Stimulated activated CD8-positive, alpha-beta memory T cell treated with anti-CD3 and anti-CD28 coated beads, Interleukin-7, amount 100 ng/mL, for 1 hour (primary cell): ENCODE results near the gene IP6K3.

Source experiments
- DNase-seq, 2 donors: peaks; one replicate each; pipeline ENCODE4 v3.0.0-alpha.2; 2020; ENCODE audit warnings: low read depth in 2 of 2

The IP6K3 gene, protein sequence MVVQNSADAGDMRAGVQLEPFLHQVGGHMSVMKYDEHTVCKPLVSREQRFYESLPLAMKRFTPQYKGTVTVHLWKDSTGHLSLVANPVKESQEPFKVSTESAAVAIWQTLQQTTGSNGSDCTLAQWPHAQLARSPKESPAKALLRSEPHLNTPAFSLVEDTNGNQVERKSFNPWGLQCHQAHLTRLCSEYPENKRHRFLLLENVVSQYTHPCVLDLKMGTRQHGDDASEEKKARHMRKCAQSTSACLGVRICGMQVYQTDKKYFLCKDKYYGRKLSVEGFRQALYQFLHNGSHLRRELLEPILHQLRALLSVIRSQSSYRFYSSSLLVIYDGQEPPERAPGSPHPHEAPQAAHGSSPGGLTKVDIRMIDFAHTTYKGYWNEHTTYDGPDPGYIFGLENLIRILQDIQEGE

DNA sequence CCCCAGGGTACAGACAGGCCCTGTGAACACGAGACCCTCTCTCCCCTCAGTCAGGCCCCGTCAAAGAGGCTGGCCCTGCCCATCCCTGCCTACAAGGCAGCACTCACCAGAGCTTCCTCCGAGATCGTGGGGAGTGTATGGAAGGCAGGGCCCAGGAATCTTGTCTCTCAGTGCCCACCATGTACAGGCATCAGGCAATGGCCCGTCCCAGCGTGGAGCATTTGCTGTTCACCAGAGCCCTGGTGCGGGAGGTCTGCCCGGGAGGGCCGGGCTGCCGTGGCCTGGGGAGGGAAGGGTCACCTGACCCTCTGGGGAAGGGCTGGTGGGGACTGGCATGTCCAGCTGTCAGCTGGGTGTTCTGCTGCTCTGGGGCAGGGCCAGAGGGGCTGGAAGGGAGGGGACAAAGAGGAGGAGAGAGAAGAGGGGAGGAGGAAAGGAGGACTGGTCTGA is at the start of gene IP6K3:
TSS of gene IP6K3 (minus strand) at position 255 of the 450 bp plus-strand sequence. CDS start 11,429 bp downstream, outside the sequence.
- no peak for DNase-seq

DNA sequence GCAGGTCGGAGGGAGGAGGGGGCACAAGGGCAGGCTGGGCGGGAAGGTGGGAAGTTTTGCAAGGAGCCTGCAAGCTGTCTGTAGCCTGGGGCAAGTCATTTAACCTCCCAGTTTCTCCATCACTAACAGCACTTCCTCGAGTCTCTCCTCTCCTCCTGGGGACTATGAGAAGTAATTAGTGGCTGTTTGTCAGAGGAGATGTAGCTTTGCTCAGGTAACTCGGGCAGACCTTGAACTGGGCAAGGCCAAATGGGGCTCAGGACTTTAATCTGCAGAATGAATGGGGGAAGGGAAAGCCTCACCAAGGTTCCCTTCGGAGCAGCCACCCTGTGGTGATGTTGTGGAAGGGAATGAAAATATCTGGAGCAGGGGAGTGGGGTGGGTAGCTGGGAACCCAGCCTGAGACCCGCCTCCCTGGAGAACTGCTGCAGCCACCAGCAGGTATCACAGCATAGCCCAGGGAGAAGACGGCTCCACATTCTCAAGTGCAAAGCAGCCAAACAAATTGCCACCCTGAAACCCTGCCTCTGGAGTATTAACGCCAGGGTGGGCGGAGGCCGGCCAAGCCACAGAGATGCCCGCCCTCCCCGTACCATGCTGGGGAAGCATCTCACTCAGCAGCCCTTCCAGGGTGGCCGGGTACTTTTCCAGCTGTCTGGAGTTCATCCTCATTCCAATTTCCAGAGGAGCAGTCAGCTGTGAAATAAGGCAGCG is 48.4 kb upstream of the IP6K3 start:
- DNase-seq: no peak

DNA sequence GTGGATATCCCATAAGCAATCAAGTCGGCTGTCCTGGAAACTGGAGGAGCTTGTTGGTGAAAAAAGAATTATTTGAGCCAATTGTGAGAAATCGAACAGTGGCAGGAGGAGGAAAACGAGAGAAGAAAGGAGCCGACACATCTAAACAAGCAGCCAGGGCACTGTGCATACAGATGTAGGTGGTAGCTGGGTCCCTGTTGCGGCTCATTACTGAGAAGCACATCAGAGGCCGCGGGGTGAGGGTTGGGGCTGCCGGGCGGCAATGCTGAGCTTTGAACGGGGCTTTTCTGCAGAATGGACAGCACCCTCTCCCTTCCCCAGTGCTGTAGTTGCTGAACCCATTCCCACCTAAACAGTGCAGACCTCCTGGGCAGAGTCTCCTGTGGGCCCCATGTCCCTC is 46.3 kb upstream of the IP6K3 start:
- no peak for DNase-seq

DNA sequence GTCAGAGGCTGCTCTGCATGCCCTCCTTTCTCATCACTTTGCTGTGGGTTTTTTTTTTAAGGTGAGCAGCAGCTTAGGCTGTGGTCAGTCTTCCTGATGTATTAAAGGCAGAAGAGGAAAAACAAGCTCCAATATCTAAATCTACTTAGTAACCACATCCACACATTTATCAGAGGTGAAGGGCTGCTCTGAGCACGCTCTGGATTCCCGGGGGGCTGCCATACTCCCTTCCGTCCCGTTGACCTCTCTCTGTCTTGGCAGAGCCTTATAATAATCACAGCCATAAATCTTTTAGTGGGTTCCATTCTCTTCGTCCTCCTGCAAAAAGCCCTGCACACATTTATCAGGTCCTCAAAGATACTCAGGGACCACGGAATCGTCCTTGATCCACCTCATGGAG is 44.9 kb upstream of the IP6K3 start:
- DNase-seq: no peak

DNA sequence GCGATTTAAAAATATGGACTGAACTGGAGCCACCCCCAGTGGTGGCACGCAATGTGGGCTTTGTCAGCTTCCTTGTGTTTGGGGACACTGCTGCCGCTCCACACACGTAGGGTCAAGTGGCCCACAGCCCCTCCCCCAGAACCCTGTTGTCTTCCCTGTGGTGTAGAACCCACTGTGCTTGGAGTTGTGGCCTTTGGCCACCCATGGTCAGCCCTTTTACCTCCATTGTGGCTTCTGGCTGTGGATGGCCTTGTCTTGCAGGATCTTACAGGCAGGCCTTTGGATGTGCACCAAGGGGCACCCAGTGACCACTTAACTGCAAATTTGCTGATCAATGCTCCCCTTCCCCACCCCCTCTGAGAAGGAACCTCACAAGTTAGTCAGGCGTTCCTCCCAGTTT is 44.2 kb upstream of the IP6K3 start:
- DNase-seq: no peak

DNA sequence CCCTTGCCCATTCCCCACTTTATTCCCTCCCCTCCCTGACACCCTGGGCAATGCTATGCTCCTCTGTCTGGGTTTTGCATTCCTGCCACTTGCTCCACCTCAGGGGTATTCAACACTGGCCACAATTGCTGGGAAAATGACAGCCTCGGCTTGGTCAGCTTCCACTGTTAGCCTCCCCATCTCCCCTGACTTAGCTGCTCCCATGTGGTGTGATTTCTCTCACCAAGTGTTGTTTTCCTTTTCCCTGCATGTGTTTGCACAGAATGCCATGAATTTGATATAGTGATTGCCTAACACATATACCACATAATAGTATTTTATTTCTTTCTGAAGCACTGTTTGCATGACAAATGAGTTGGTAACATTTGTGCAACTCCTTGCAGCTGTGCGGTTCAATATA is 43.7 kb upstream of the IP6K3 start:
- DNase-seq: no peak

DNA sequence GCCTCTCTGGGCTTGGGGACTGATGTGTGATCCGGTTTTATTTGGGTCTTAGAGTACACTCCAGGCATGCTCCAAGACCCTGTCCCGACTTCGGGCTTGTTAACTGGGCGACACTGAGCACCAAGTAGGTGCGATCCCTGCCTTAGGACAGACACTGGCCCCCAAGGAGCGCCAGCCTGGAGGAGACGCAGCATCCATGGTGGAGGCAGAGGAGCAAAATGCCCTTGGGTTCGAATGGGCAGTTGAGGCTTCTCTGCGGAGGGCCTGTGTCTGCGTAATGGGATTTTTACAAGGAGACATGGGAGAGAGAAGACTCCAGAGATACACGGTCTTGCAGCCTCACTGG is 42.8 kb upstream of the IP6K3 start:
- DNase-seq: no peak

DNA sequence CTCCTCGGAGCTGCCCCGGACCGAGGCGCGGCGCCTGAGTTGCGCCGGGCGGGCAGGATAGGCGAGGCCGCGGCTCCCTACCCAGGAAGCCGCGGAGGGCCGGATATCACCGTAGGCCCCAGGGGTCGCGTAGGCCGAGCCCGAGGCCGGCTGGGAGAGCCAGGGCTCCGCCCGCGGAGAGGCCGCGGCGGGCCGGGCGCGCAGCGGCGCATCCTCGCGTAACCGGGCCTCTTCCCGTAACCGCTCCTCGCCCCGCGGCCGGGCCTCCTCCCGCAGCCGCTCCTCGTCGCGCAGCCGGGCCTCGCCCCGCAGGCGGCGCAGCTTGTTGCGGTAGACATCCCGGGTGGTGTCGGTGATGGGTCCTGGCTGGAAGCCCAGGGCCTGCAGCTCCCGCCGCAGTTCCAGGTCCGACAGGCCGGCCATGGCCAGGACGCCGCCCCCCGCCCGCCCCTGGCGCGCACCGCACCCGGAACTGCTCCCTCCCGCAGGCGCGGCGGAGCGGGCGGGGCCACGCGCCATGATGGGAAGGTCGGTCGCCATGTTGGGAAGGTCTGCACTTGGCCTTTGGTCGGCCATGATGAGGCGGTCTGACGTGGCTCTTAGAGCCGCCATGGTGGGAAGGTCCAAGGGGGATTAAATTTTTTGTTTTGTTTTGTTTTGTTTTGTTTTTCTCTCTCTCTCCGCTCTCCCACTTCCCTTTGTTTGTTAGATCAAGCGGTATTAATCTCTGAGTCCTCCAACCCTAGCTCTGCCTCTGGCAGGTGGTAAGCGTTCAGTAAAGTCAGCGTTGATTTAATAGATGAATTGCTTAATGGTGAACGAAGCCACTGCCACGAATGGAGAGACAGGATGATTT is 42.2 kb upstream of the IP6K3 start, which contains the start of gene LEMD2:
TSS of gene LEMD2 (minus strand) at position 437 of the 856 bp plus-strand sequence. CDS start at position 423, 14 bp downstream.
- peak; percentile 88 for DNase-seq

DNA sequence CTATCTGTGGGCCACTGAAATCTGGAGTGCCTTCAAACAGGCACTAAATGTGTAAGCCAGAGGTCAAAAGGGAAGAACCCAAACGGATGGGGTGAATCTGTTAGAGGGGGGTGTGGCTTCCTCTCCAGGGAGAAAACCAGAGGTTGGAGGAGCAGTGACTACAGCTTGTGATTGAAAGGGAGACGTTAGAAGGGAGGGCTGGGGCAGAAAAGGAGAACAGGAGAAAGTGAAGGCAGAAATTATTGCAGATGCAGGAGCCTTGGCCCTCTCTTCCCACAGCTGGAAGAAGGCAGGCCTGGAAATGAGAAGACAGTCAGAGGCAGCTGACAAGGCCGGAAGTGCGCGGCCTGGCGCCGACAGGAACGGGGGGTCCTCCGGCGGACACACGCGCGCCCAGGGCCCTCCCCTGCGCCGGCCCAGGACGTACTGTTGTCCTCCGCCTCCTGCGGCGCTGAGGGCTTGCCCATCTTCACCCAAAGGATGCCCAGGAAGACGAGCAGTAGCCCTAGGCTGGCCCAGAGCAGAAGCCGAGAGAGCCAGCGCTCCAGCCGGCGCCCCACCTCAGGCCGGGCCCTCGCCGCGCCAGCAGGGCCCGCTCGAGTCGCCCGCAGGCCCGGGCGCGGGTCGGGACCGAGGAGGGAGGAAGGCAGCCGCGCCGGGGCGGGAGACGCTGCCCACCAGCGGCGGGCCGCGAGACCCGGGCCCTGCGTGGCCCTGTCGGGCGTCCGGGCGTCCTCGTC is 41.4 kb upstream of the IP6K3 start:
- peak; percentile 13 to 29 for DNase-seq

DNA sequence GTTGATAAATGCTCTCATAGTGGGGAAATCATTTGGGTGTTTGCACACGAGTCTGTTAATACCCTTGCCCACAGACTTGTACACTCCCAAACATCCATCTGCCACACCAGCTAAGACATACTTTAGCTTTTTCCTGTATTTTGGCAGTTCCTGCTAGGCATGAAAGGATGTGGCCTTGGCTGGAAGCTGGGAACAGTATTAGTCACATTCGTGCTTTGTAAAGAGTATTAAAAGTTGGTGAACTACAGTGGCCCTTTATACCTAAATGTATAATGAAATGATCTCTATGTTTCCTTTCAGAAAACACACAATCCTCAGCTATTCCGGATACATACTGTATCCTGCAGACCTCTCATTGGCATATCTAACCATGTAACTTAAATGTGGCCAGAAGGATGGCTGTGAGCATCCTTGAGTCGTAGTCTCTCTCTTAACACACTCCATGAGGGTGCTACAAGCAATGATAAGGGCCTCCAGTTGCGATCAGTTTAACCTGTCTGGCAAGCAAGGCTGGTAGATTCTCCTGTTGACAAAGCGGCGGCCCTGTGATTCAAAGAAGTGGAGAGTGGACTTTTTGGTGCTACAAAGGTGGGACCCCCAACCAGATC is 40.7 kb upstream of the IP6K3 start:
- DNase-seq: no peak

DNA sequence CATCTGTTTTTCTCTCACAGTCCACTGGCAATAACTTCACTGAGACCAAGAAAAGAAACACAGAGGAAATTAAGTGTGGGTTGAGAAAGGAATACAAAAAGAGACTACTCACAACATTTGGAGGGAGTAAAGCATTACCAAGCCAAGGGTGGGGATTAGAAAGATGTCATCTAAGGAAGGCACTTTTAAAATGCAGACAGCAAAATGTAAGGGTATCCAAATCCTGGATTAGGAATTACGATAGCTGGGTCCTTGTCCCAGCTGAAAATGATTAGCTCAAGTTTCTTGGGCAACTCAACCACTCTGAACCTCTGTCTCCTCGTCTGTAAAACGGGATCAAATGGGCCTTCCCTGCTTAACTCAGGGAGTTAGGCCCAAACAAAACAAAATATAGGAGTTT is 40.0 kb upstream of the IP6K3 start:
- DNase-seq: no peak

DNA sequence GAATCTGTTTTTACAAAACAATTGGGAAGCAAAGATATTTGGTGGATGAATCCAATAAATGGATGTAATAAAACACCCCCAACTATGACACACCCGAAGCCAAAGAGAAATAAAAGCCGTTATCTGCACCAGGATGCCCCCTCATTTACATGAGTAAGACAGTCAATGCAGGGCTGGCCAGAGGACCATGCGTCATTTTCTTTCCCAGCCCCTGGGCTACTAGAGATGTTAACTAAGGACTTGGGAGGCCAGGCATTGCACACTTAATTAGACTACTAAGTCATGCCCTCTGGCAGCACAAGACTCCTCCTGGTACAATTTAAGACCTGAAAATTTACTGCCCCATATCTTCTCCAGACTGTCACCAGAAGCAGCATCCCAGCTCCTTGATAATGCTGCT is 39.1 kb upstream of the IP6K3 start:
- DNase-seq: no peak

DNA sequence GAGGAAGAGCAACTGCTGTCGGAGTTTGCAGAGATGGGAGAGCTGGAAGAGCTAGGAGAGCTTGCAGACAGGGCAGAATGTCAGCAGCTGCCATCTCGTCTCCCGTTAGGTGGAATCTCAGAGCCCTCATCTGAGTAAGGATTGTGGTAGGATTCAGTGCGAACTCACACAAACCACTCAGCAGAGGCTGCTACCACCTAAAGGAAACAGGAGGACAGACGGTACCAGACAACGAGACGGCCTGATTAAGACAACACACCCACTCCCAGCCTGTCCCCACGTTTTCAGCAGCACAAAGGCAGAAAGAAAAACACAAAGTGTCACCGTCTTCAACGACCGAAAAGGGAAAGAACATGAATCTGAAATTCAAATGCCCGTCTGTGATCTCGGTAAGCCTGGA is 38.1 kb upstream of the IP6K3 start:
- no peak for DNase-seq

DNA sequence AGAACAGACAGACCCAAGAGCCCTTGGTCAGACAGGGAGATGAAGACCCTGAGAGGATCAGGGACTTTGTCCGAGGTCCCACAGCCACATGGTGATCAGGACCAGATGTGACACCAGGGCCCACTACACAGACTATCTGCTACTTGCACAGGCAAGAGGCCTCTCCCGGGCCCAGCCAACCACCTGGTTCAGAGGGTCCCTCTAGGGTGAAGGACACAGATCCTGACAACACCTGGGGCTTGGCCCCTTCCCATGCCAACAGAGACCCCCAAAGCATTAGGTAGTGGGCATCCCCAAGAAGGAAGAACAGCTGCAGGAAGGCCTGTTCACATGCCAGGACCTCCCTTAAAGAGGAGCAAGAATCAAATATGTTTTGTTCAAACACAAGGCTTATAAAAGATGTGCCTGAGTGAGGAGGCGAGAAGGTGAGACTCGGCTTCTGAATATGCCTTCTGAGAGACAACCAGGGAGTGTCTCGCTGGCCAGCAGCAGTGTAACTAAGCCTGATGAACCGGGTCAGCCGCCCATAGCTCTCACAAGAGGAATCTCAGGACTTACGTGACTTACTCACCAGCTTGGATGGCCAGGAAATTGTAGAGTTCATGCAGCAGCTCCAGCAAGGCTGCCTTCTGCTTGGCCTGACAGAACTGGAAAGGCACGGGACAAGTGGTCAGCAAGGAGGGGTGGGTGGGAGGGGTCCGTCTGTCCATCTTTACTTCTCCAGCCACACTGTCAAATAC is 37.2 kb upstream of the IP6K3 start:
- DNase-seq: no peak

DNA sequence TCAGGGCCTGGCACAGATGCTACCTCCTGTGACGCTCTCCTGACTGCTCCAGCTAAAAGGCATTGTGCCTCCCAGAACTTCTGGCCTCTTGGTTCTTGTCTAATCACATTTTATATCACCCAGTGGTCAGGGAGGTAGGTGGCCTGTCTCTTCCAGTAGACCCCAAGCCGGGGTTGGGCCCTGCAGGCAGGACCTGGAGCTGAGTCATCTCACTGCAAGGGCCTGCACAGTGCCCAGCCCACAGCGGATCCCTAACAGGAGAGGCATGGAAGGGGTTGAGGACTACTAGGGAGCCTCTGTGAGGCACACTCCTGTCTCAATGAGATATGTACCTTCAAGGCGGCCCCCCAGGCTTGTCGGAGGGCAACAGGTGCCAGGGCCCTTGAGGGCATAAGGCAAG is 35.9 kb upstream of the IP6K3 start:
- no peak for DNase-seq

DNA sequence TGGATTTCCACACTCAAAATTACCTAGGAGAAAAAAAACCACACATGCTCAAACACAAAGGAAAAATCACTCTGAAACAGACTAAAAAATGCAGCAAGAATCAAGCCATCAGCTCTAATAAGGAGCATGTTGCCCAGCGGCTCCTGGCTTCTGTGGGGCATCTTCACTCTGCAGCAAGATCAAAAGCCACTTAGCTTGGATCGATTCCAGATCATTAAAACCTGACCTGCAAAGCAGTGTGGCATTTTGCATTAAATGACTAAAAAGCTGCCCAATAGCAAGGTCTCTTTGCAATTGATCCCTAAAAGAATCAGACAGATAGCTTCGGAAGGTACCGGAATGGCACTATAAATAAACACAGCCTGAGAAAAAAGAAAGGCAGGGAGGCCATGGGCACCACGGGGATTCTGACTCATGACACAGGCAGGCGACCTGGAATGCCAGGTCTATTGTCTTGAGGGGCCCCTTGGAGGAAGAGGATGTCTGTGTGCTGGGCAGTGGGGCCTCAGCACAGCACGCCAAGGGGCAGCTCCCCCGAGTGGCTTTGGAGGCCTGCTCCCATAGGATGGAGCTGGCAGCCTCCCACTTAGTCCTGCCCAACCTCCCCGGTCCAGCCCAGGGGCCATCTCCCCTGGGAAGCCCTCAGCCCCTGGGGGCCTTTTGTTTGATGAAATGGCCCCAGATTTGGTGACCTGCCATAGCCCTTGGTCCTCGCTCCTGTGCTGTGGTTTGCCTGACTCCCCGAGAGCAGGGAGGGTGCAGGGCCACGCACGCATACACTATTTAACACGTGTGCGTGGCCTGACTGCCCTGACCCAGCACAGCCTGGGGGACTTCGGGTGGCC is 34.6 kb upstream of the IP6K3 start:
- no peak for DNase-seq

DNA sequence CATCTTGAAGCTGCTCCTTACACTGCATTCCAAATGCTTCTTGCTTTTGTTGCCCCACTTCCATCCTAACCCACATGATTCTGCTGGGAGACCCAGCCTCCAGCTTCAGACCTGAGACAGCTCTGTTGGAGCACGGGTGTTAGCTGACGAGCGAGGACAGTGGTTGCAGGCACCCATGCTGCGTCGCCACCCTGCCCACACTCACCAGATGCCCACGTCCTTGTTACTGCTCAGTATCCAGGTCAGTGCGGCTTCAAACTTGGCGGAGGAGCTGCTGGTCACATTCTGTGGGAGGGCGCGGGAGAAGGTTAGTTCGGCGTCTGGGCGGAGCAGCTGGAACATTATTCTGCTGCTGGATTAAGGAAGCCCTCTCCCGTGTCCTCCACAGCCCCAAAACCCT is 33.2 kb upstream of the IP6K3 start:
- DNase-seq: no peak

DNA sequence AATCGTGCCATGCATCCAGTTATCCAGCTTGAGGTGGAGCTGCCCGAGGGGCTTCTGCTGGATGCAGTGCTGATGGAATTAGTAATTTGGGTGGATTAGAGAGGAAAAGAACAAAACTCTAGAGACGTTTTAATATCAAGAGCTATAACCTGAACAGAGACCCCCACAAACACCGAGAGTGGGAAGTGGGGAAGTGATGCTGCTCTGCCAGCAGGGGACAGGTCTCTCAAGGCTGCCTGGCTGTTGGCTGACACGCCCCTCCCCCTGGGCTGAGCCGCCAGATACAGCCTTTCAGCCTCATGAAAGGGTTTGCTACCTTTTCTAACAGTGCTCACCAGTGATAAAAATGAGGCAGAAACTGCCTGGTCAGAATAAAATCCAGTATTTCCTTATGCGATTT is 32.6 kb upstream of the IP6K3 start:
- DNase-seq: no peak

DNA sequence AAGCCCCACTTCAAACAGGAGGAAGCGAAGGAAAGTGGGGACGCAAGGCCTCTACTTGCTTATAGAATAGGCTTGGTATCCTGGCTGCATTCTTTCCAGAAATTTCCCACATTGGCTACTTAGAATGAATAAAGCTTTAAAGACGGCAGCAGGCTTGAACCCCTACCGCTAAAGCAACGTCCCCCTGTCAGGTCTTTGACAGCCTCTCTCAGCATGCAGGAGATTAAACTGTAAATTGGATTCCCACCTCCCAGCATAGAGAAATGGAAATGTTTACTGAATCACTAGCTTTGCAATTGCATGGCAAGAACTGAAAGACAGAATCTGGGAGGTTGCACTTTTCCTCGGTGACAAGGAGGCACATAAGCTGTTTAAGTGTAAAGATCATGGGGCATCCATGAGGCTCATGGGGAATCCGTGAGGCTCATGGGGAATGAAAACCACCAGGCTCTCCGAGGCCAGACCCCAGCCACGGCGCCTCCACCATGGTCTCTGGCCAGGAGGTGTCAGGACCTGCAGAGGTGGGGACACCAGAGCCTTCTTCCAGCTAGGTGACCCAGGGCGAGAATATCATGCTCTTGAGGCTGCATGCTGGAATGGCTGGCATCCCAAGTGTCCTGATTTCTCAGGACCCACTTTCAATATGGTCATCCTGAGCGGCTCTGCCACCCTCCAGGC is 31.9 kb upstream of the IP6K3 start:
- DNase-seq: no peak
